GM12878 (cell line): ENCODE results near the gene IP6K3. TPM values are rescaled to one million over a fixed set of nuclear protein-coding genes. Genes with fewer than 3 reads are reported as not detected.

Experiments
- ATAC-seq: fragments of 200-7000 bp; cut with Tn5 transposase; 3 replicates; pipeline ENCODE4 v1.9.1; 2020; ENCODE audit warnings: mild to moderate bottlenecking, moderate library complexity
- BruUV-seq: library from RNA; stranded (reverse); fragments of 400-500 nt; replicated peaks from 2 replicates; lab custom pipeline; 2021; lab: Mats Ljungman, UMichigan
- CTCF ChIA-PET: fragments of 300-600 bp; sonication (Branson Sonifier 250); formaldehyde crosslinking; extraction: SDS; loops from one replicate; lab custom pipeline; 2021; ENCODE audit warnings: inconsistent platforms; lab: Yijun Ruan, JAX
- POLR2A ChIA-PET: fragments of 350-600 bp; formaldehyde crosslinking; extraction: SDS; loops from one replicate; lab custom pipeline; 2021; ENCODE audit warnings: inconsistent platforms; lab: Charles Lee
- RAD21 ChIA-PET: fragments of 300-600 bp; sonication (Branson Sonifier 250); formaldehyde crosslinking; loops from one replicate; lab custom pipeline; 2023; ENCODE audit warnings: antibody characterized with exemption; ENCODE audit not compliant: unreplicated experiment; lab: Charles Lee
- SMC1A ChIA-PET: fragments of 300-600 bp; sonication (Branson Sonifier 250); formaldehyde crosslinking; loops from one replicate; lab custom pipeline; 2023; ENCODE audit not compliant: unreplicated experiment, uncharacterized antibody; lab: Charles Lee
- DNase-seq: peaks from one replicate; pipeline ENCODE4 v3.0.0-alpha.2; 2011; ENCODE audit warnings: low read depth, low spot score
- FAIRE-seq: peaks from 3 replicates; lab custom pipeline; 2011; peaks lifted over from hg19 to GRCh38; lab: Jason Lieb, UNC
- H2AFZ ChIP-seq: 2 replicates; pipeline ENCODE4 v1.6.0; 2011; ENCODE audit warnings: low read depth, low read length, control low read depth; ENCODE audit not compliant: control insufficient read depth
- H3K27ac ChIP-seq: 2 replicates; pipeline ENCODE4 v1.5.1; 2011; ENCODE audit warnings: control low read depth; ENCODE audit not compliant: control insufficient read depth, insufficient read depth
- H3K27me3 ChIP-seq, 2 experiments: replicated peaks in 1 of 2; 2 replicates each; pipeline versions ENCODE4 v1.6.0 to v1.6.1; 2011; ENCODE audit warnings: low read length in 1 of 2; ENCODE audit not compliant: control insufficient read depth in 2 of 2, insufficient read depth in 2 of 2
- H3K36me3 ChIP-seq, 2 experiments: 2 replicates each; pipeline ENCODE4 v1.5.1; 2011; ENCODE audit warnings: low read length in 1 of 2; ENCODE audit not compliant: control insufficient read depth in 2 of 2, insufficient read depth in 2 of 2
- H3K4me1 ChIP-seq: 2 replicates; pipeline ENCODE4 v1.6.1; 2011; ENCODE audit warnings: mild to moderate bottlenecking, low read length, moderate library complexity, mixed read lengths; ENCODE audit not compliant: control insufficient read depth, insufficient read depth
- H3K4me2 ChIP-seq: 2 replicates; pipeline ENCODE4 v1.6.0; 2011; ENCODE audit warnings: control low read depth; ENCODE audit not compliant: control insufficient read depth, insufficient read depth
- H3K4me3 ChIP-seq: fragments of 200-600 bp; sonication (generic); 2 replicates; pipeline ENCODE4 v1.5.1; 2016
- H3K79me2 ChIP-seq: 2 replicates; pipeline ENCODE4 v1.6.0; 2011; ENCODE audit warnings: low read length; ENCODE audit not compliant: control insufficient read depth, insufficient read depth
- H3K9ac ChIP-seq: 2 replicates; pipeline ENCODE4 v1.8.0; 2011; ENCODE audit warnings: low read length, control low read depth, mixed read lengths; ENCODE audit not compliant: control insufficient read depth, insufficient read depth
- H3K9me3 ChIP-seq: replicated peaks from 3 replicates; pipeline ENCODE4 v1.5.1; 2011; ENCODE audit warnings: mild to moderate bottlenecking, low read length; ENCODE audit not compliant: control insufficient read depth, insufficient read depth
- H4K20me1 ChIP-seq: 2 replicates; pipeline ENCODE4 v1.6.0; 2011; ENCODE audit not compliant: control insufficient read depth, insufficient read depth
- MLLT1 ChIP-seq: fragments of 450-650 bp; IDR thresholded peaks from 2 replicates; pipeline ENCODE4 v1.6.1; 2016; ENCODE audit warnings: mild to moderate bottlenecking
- MXI1 ChIP-seq: fragments of 150-350 bp; IDR thresholded peaks from 2 replicates; pipeline ENCODE4 v1.6.1; 2011; ENCODE audit warnings: low read depth, mild to moderate bottlenecking, inconsistent platforms, low read length, improper control_type of control experiment
- POLR2AphosphoS5 ChIP-seq: IDR thresholded peaks from 2 replicates; pipeline ENCODE4 v1.6.1; 2011; ENCODE audit warnings: mild to moderate bottlenecking, low read length, inconsistent platforms
- RB1 ChIP-seq: fragments of 450-650 bp; formaldehyde crosslinking; IDR thresholded peaks from 2 replicates; pipeline ENCODE4 v1.6.1; 2017; ENCODE audit warnings: mild to moderate bottlenecking, borderline replicate concordance
- RFX5 ChIP-seq: IDR thresholded peaks from 2 replicates; pipeline ENCODE4 v1.6.1; 2011; ENCODE audit warnings: low read depth, low read length, improper control_type of control experiment
- TCF12 ChIP-seq: IDR thresholded peaks from 2 replicates; pipeline ENCODE4 v1.6.1; 2011; ENCODE audit warnings: low read depth, mild to moderate bottlenecking, low read length
- ZNF384 ChIP-seq: IDR thresholded peaks from 2 replicates; pipeline ENCODE4 v1.6.1; 2012; ENCODE audit warnings: low read depth, mild to moderate bottlenecking, low read length, improper control_type of control experiment, borderline replicate concordance
- WGBS: methylation state at CpG from one replicate; pipeline ENCODE4 v1.1.6; 2016; ENCODE audit warnings: low lambda C conversion rate; ENCODE audit not compliant: insufficient replicate concordance, insufficient coverage; ENCODE audit errors: missing lambda C conversion rate; 5-methylcytosine and 5-hydroxymethylcytosine counted together
- in situ Hi-C: fragments of 300-500 bp; cut with MboI; formaldehyde crosslinking; loops from 9 replicates; pipeline ENCODE4 v1.14.3; 2018; ENCODE audit warnings: mixed read lengths
- intact Hi-C: fragments of 100-400 bp; cut with micrococcal nuclease; formaldehyde crosslinking; loops from one replicate; pipeline ENCODE4 v1.14.2; 2022; ENCODE audit not compliant: unreplicated experiment
- polyA plus RNA-seq, 11 experiments: library from polyadenylated mRNA; depleted of rRNA in 4 of 11; unstranded in 6 of 11; stranded (reverse) in 5 of 11; fragments of >200 nt; fragmentation: Nextera tagmentation in 4 of 11; fragmentation: Illumina TruSeq in 1 of 11; extraction: Ambion mirVana in 4 of 11; extraction: Trizol in 1 of 11; gene quantifications; 1 replicate in 1 of 11; 2 replicates in 10 of 11; pipeline versions ENCODE4 v1.2.1 to v1.2.3, GENCODE V29; 2011 to 2016; ENCODE audit warnings: inconsistent platforms in 2 of 11, missing spikeins in 2 of 11, low read depth in 1 of 11
- total RNA-seq, 4 experiments: library from RNA; depleted of rRNA in 3 of 4; stranded (reverse); fragments of >200 nt in 3 of 4; fragmentation: Illumina TruSeq in 1 of 4; extraction: Trizol in 1 of 4; gene quantifications; 2 replicates each; pipeline versions ENCODE4 v1.2.1 to v1.2.3, GENCODE V29; 2013 to 2021
- TF ChIP-seq, protein P1 (sequence below): fragments of 450-650 bp; IDR thresholded peaks from 2 replicates; pipeline ENCODE4 v1.6.1; 2017; ENCODE audit warnings: mild to moderate bottlenecking, moderate library complexity

The IP6K3 gene
- total and polyA plus RNA-seq, 10 of the 15 experiments (the other 5 are each of a cell fraction or from before 2014, with no cell fraction given), result 0.02 to 0.15 (median 0.09) TPM; not detected in 7

- Histone ChIP-seq H2AFZ (no peak overlapping the region), H3K27ac (no peak overlapping the region)
- DNase-seq (no peak), FAIRE-seq (no peak)
- POLR2A ChIA-PET, result no interaction called here
- no TSS peak for BruUV-seq
- no peak for TF ChIP-seq MLLT1
- TF ChIP-seq, all 136 proteins: peak for 0
- intact Hi-C loops (no loop called here), in situ Hi-C loops (no loop called here)
- Histone ChIP-seq H3K9me3 (no peaks in the 10 kb centered on the region), H3K4me1 (no peaks in the 10 kb centered on the region), H3K36me3 (peaks cover 7 to 50% of the 10 kb centered on the region in 2 experiments; a peak in 3 of 4 replicates), H3K9ac (no peak overlapping the region), H3K79me2 (no peaks in the 10 kb centered on the region), H4K20me1 (no peaks in the 10 kb centered on the region), H3K4me2 (no peak overlapping the region), H3K4me3 (no peak overlapping the region), H3K27me3 (no peaks in the 10 kb centered on the region)
- ChIA-PET RAD21 (no interaction called here), CTCF (interaction anchor here (1.0 kb wide), 1 partner anchor 18 kb away, joined by 3 read pairs; no protein-coding TSS in a partner anchor), SMC1A (no interaction called here)
- 76% methylated on average over 15 of the region's 15 CpGs for WGBS
- ATAC-seq, result no peak
Measured at GRCh38 chr6:33683051-33683571, 63.6 kb downstream of the IP6K3 start.

DNA sequence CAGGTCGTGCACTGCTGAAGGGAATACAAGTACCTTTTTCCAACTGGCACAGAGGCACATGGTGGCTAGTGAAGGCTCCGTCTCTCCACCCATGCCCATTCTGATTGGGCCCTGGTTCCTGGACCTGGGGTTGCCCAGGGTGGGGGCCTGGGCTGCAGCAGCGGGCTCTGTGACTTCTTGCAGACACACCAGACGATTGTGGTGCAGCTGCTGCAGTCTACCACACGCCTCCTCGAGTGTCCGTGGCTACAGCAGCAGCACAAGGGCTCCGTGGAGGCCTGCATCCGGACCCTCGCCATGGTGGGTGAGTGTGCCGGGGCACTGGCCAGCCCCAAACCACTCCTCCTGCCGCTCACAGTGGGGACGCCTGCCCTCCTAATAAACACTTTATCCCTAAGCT is 64.4 kb downstream of the IP6K3 start:
- Histone ChIP-seq H3K4me3 (no peak overlapping the region), H3K9me3 (no peaks in the 10 kb centered on the region), H2AFZ (no peak overlapping the region), H4K20me1 (no peaks in the 10 kb centered on the region), H3K27ac (no peak overlapping the region), H3K36me3 (peaks cover 7 to 46% of the 10 kb centered on the region in 2 experiments; a peak in 3 of 4 replicates), H3K27me3 (no peaks in the 10 kb centered on the region), H3K4me1 (no peaks in the 10 kb centered on the region), H3K4me2 (no peak overlapping the region), H3K9ac (no peak overlapping the region), H3K79me2 (no peaks in the 10 kb centered on the region)
- FAIRE-seq (no peak), DNase-seq (no peak), ATAC-seq (no peak)
- ChIA-PET CTCF (no interaction called here), RAD21 (interaction anchor here (1.0 kb wide), 1 partner anchor 92 kb away, joined by 3 read pairs; no protein-coding TSS in a partner anchor), SMC1A (no interaction called here), POLR2A (no interaction called here)
- 92% methylated on average over 13 of the region's 13 CpGs for WGBS
- in situ Hi-C loops (no loop called here), intact Hi-C loops (no loop called here)
- BruUV-seq, result no TSS peak
- TF ChIP-seq, protein P1, sequence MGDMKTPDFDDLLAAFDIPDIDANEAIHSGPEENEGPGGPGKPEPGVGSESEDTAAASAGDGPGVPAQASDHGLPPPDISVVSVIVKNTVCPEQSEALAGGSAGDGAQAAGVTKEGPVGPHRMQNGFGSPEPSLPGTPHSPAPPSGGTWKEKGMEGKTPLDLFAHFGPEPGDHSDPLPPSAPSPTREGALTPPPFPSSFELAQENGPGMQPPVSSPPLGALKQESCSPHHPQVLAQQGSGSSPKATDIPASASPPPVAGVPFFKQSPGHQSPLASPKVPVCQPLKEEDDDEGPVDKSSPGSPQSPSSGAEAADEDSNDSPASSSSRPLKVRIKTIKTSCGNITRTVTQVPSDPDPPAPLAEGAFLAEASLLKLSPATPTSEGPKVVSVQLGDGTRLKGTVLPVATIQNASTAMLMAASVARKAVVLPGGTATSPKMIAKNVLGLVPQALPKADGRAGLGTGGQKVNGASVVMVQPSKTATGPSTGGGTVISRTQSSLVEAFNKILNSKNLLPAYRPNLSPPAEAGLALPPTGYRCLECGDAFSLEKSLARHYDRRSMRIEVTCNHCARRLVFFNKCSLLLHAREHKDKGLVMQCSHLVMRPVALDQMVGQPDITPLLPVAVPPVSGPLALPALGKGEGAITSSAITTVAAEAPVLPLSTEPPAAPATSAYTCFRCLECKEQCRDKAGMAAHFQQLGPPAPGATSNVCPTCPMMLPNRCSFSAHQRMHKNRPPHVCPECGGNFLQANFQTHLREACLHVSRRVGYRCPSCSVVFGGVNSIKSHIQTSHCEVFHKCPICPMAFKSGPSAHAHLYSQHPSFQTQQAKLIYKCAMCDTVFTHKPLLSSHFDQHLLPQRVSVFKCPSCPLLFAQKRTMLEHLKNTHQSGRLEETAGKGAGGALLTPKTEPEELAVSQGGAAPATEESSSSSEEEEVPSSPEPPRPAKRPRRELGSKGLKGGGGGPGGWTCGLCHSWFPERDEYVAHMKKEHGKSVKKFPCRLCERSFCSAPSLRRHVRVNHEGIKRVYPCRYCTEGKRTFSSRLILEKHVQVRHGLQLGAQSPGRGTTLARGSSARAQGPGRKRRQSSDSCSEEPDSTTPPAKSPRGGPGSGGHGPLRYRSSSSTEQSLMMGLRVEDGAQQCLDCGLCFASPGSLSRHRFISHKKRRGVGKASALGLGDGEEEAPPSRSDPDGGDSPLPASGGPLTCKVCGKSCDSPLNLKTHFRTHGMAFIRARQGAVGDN, result no peak
- TF ChIP-seq RB1 (no peak), MXI1 (no peak), POLR2AphosphoS5 (no peak), RFX5 (no peak), ZNF384 (no peak), TCF12 (no peak)
